Measurements from ENCODE around the gene OSBPL2.

GRCh38 chr20:62314339-62314638, 76.0 kb downstream of the OSBPL2 start:
- TF ChIP-seq, protein P1, sequence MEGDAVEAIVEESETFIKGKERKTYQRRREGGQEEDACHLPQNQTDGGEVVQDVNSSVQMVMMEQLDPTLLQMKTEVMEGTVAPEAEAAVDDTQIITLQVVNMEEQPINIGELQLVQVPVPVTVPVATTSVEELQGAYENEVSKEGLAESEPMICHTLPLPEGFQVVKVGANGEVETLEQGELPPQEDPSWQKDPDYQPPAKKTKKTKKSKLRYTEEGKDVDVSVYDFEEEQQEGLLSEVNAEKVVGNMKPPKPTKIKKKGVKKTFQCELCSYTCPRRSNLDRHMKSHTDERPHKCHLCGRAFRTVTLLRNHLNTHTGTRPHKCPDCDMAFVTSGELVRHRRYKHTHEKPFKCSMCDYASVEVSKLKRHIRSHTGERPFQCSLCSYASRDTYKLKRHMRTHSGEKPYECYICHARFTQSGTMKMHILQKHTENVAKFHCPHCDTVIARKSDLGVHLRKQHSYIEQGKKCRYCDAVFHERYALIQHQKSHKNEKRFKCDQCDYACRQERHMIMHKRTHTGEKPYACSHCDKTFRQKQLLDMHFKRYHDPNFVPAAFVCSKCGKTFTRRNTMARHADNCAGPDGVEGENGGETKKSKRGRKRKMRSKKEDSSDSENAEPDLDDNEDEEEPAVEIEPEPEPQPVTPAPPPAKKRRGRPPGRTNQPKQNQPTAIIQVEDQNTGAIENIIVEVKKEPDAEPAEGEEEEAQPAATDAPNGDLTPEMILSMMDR (tag by site-specific recombination; IDR thresholded peaks at IDR 0.05) = no peak
- TF ChIP-seq YY1 (tag by site-specific recombination; IDR thresholded peaks at IDR 0.05) (no peak), ZNF585B (tag by site-specific recombination; IDR thresholded peaks at IDR 0.05) (no peak), ZNF580 (tag by site-specific recombination; IDR thresholded peaks at IDR 0.05) (no peak), BCL6B (tag by site-specific recombination; IDR thresholded peaks at IDR 0.05) (no peak), MYNN (tag by site-specific recombination; IDR thresholded peaks at IDR 0.05; ENCODE audit: borderline replicate concordance) (no peak), ZNF274 (IDR thresholded peaks at IDR 0.05; ENCODE audit: low read length) (no peak), ZNF274 (tag by site-specific recombination; IDR thresholded peaks at IDR 0.05; ENCODE audit: borderline replicate concordance) (no peak), ZFP3 (tag by site-specific recombination; IDR thresholded peaks at IDR 0.05; ENCODE audit: low read depth) (no peak), ZNF10 (tag by site-specific recombination; IDR thresholded peaks at IDR 0.05) (no peak), MZF1 (tag by site-specific recombination; IDR thresholded peaks at IDR 0.05; ENCODE audit: borderline replicate concordance) (no peak), ZNF155 (tag by site-specific recombination; IDR thresholded peaks at IDR 0.05) (no peak)
- TF ChIP-seq, protein P2, sequence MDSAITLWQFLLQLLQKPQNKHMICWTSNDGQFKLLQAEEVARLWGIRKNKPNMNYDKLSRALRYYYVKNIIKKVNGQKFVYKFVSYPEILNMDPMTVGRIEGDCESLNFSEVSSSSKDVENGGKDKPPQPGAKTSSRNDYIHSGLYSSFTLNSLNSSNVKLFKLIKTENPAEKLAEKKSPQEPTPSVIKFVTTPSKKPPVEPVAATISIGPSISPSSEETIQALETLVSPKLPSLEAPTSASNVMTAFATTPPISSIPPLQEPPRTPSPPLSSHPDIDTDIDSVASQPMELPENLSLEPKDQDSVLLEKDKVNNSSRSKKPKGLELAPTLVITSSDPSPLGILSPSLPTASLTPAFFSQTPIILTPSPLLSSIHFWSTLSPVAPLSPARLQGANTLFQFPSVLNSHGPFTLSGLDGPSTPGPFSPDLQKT (IDR thresholded peaks at IDR 0.05; ENCODE audit: borderline replicate concordance, low read depth, low read length) = no peak

Measured in HEK293 (cell line).